GM18867 (cell line): ENCODE results near the gene SCN5A.

Source experiments
- ATAC-seq: cut with Tn5 transposase; IDR thresholded peaks from one replicate; pipeline ENCODE4 v1.9.1; 2021; ENCODE audit warnings: mild to moderate bottlenecking, moderate library complexity; ENCODE audit not compliant: unreplicated experiment

The SCN5A gene

DNA sequence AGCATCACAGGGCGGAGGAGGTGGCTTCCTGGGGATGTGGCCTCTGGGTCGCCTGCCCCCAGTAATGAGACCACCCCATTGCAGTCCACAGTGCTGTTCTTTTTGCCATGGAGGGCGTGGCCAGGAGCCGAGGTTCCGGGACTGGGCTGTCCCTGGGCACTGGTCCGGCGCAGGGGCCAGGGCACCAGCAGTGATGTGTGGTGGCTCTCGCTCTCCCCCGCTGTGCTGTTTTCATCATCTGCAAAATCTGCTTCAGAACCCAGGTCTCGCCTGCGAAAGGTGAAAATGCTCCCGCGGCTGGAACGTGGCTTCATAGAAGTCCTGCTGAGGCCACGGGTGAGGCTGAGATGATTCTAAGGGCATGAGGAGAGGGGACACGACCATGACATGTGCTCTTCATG lies 45.8 kb downstream of the SCN5A start:
- no peak for ATAC-seq

DNA sequence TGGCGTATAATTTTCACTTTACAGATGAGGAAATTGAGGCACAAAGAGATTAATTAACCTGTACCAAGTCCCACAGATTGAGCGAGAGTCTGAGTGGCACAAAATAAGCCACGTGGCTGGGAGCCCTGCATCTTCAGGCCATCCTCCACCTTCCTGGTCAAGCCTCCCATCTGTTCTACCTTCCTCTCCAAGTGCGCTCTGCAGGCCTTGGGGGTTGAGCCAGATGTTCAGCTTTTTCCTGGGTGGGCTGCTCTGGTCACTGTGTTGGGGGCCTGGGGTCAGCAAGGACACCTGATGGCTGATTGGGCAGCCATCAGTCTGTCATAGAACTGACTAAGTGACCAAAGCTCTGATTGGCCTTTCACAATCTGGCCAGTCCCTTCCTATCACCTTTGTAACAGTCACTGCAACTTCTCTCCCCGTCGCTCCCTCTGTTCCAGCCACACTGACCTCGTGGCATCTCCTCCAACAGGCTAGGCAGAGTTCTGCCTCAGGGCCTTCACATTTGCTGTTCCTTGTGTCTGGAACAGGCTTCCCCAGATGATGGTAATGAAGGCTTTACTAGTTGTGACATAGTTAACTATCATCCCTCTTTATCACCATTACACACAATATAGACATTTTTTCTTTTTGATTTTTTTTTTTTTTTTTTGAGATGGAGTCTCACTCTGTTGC lies 46.8 kb downstream of the SCN5A start:
- no peak for ATAC-seq

DNA sequence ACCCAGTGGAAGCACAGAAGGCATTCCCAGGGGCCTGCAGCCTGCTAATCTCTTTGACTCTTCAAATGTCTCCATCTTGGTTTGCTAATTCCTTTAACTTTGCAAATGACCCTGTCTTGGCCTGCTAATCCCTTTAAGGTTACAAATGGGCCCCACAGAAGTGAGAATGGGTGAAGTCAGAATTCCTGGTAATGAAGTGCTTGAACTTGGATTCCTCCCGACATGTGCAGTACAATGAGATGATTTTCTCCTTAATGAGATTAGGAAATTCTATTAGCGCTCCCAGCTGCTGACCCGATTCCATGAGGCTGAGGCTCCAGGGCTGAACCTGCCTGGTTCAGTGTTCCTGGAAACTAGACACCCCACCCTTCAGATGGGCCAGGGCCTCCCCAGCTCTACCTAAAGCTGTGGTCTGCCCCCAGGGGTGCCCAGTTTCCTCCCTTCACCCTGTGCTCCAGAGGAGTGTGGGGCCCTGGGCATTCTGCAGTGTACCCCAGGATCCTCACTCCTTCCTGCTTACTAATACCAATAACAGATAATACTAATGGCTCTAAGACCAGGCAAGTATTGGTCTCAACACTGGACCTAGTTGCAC lies 47.4 kb downstream of the SCN5A start:
- no peak for ATAC-seq

DNA sequence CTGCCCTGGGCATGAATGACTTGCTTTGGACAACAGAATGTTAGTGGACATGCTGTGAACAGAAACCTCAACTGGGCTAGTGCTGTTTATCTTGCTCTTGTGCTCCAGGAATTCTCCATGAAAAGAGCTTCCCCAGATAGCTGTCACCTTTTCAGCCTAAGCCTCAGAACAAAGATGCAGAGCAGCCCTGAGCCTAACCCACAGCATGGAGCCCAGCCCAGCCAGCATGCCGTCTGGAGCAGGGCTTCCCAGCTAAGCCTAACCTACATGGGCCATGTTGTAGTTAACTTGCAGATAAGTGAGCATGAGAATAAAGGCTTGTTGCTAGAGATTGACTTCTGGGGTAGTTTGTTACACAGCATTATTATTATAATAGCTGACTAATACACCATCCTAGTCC lies 48.9 kb downstream of the SCN5A start:
- no peak for ATAC-seq

DNA sequence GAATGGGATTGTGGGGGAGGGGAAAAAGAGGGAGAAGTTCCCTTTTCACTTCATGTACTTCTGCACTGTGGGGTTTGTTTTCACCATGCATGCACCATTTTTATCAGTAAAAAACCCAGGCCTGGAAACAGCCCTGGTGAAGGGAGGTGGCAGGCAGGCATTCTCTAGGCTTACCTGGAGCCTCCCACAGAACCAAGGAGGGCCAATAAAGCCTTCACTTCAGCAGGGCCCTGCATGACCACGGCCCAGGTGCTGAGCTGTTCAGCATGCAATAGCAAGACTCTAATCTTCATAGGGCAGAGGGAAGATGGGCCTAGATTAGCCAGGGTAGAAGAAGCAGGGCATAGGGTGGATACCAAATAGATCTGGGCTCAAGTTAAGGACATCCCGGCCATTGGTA lies 49.6 kb downstream of the SCN5A start:
- no peak for ATAC-seq

DNA sequence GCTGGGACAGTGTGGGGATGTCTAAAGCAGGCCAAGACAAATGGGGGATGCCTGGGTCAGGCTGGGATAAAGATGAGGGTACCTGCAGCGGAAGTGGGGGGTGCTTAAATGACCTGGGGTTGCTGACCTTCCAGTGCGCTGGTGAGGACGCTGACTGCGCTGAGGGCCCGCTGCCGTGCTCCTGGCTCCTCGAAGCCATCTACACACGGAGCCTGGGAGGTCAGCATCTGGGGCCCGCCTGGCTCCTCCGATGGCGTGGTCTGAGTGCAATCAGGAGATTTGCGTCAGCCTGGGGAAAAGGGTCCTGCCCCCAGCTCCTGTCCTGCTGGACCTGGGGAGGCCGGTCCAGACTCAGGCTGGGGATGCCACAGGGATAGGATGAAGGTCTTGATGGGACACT lies 50.7 kb downstream of the SCN5A start:
- ATAC-seq, result no peak

DNA sequence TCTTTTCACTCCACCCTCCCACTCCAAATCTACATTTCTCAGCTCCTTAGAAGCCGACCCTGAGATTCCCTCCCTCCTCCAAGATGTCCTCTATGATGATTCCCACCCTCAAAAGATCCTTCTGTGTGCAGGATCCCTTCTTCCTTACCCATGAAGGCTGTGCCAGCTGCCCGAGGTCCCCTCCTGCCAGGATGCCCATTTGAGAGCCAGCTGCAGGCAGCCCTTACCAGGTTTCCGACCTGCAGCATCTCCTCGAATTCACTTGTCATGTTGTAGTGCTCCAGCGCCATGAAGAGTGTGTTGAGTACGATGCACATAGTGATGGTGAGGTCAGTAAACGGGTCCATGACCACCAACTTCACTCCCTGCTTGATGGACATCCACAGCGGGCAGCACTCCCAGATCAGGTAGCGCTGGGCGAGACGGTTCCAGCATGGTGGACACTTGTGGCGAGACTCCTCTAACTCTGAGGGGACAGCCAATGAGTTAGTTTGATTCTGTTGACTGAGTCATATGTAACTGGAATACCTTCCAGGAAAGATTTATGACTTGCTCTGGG lies 51.9 kb downstream of the SCN5A start:
- no peak for ATAC-seq

DNA sequence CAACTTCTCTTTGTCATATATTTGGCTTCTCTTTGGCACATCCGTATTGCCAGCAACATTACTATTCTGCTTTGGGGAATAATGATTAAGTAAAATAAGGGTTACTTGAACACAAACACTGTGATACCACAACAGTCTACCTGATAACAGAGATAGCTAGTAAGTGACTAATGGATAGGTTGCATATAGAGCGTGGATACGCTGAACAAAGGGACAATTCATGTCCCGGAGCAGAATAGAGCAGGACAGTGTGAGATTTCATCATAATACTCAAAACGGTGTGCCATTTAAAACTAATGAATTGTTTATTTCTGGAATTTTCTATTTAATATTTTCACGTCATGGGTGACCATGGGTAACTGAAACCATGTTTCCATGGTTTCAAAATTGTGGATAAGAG lies 54.1 kb downstream of the SCN5A start:
- ATAC-seq, result no peak

DNA sequence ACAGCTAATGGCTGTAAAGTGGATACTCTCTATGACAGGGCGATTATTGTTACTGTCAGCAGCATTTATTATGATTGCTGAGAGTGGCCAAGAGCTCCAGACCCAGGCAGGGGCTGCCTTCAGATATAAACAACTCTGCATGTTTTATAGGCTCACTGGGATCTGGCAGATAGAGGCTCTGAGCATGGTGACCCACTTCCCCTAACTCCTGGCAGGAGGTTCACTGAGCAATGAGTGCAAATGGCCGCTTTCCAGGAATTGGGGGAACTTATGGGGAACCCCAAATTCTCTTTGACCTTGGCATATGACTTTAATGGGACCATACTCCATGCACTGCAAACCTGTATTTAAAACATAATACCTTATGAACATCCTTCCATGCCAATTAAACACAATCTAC lies 59.0 kb downstream of the SCN5A start:
- no peak for ATAC-seq

DNA sequence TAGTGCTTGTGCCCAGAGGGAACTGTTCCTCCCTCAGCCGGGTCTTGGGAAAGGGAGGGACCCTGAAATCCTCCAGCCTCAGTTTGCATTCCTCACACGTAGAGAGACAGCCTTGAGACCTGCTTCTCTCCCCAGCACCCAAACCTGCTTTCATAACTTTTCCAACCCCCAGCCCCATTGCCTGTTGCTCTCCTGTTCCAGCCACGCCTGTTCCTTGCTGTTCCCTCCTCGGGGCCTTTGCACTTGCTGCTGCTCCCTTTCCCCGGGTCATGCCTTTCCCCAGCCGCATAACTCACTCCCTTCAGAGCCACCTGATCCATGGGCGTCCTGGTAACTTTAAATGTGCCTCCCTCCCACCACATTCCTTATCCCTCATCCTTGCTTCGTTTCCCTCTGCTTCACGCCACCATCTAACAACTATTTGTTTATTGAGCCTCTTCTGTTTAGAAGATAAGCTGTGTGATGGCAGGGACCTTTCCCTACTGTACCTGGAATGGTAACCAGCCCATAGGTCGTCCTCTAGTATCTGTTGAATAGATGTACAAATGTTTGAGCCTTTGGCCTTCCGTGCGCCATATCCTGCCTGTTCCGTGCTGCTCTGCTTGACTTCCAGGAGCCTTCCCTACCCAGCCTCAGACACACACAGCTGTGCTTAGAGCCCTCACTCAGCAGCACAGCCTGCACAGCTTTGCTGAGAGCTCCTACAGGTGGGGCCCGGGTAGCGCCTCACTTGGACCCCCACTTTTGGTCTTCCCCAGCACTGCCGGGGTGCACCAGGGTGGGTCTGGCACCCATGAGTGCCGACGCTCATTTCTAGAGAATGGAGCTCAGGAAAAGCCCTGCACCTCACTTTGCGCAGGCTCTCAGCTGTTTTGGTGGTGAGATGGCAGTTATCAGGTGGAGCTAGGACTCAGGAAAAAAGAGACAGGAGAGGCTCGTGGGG lies 60.2 kb downstream of the SCN5A start:
- ATAC-seq, result no peak

DNA sequence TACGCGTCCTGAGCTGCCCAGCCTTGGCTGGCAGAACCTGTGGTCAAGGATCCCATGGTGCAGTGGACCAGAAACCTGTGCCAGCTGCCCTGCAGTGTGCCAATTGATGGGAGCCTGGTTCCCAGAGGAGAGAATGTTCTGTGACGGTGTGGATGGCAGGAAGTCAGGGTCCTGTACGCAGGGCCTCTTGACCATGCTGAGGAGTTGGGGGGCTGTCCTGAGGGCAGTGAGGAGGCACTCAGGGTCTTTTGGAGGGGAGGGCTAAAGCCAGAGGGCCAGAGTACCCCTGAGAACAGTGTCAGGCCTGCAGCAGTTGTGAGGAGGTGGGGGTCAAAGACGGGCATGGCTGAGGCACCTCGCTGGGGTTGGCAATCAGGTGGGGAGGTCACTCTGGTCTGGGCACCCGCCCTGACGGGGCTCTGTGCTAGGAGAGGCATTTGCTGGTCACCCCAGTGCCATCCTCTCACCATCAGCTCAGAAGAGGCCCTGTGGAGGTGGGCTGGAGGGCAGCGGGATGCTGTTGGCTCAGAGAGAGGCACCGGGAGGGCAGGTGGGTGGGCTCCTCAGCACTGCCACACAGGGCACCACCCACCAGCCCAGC lies 61.0 kb downstream of the SCN5A start:
- ATAC-seq, result no peak

DNA sequence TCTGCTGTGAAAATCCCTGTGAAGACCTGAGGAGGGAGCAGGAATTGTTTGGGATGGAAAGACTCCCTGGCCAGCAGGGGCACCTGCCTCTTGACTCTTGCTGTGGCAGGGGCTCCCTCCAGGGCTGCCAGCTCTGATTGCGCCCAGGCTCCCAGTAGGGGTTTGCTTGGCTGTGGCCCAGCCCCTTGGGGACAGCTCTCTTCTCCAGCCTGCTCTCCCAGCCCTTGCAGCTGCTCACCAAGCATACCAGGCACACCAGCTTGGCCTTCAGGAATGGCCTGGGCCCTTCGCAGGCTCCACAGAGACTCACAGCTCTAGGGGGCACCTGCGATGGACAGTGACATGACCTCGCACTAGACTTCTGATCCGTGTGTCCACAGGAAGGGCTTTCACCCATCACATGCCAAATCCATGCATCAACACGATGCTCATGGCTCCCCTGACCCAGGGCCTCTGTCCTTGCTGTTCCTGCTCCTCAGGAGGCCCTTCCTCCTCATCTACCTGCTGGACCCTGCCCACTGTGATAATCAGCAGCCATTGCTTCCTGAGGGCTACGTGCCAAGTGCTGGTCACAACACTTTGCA lies 61.8 kb downstream of the SCN5A start:
- ATAC-seq, result no peak

DNA sequence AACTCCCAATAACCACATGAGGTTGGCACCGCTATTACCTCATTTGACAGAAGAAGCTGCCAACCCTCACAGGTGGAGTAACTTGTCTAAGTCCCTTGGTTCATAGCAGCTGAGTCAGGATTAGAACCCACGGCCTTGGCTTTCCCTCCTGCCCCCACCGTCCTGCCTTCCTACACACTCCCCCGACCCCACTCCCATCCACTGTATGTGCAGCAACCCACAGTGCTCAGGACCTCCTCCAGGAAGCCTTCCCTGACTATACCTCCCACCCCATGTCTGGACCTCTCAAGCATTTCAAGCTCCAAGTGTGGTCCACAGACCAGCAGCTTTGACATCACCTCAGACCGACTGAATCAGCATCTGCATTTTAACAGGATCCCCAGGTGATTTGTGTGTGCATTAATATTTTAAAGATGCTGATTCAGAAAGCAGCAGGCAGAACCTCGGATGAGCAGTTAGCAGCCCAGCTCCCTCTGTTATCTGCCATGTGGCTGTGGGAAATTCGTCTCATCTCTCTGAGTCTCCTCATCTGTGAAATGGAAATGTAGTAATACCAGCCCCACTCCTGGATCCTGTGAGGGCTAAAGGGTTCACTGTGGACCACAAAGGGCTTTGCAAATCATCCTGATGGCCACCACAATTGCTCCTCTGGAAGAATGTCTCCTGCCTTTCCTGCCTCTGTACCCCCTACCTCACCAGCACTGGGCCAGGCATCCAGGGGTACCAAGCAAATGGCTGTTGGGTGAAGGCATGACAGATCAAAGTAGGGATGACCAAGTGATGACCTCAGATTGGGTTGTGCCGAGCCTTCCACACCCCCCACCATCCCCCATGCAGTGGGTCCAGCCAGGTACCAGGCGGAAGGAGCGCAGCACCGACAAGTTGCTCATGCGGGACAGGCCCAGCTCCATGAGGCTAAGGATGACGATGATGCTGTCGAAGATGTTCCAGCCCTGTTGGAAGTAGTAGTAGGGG lies 62.7 kb downstream of the SCN5A start:
- ATAC-seq, result no peak

DNA sequence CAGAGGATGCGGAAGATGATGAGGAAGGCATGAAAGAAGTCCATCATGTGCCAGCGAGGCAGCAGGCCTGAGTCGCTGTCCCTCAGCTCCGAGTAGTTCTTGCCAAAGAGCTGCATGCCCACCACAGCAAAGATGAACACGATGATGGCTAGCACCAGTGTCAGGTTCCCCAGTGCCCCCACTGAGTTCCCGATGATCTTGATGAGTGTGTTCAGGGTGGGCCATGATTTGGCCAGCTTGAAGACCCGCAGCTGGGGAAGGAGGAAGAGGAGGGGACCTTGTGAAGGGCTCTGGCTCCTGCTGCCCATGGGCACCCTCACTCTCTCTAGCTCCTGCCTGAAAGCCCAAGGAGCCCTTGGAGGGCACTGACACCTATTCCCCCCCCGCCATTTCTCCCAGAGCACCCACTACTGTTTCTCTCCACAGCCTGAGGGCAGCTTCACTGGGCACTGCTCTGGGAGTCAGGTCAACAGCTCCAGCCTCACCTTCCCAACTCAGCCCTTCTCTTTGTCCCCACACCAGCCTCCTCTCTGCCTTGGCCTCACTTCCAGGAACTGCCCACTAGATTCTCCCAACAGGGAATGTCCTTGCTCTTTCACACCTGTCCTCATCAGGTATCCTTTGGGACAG lies 63.6 kb downstream of the SCN5A start:
- ATAC-seq, result no peak

DNA sequence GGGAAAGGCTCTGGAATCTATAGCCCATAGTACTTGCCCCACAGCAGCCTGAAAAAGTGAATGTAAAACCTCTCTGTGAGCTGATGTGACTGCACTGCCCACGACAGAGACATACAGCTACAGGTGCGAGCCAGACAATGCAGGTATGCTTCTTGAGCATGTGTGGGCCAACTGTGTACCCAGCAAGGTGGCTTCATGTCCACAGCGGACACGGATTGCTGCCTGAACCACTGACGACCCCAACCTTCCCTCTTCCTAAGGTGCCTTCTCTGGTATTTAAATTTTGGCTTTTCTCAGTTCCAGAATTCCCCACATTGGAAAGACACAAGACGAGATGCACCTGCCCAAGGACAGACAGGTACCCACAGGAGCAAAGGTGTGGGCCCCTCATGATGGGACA lies 65.8 kb downstream of the SCN5A start:
- no peak for ATAC-seq

DNA sequence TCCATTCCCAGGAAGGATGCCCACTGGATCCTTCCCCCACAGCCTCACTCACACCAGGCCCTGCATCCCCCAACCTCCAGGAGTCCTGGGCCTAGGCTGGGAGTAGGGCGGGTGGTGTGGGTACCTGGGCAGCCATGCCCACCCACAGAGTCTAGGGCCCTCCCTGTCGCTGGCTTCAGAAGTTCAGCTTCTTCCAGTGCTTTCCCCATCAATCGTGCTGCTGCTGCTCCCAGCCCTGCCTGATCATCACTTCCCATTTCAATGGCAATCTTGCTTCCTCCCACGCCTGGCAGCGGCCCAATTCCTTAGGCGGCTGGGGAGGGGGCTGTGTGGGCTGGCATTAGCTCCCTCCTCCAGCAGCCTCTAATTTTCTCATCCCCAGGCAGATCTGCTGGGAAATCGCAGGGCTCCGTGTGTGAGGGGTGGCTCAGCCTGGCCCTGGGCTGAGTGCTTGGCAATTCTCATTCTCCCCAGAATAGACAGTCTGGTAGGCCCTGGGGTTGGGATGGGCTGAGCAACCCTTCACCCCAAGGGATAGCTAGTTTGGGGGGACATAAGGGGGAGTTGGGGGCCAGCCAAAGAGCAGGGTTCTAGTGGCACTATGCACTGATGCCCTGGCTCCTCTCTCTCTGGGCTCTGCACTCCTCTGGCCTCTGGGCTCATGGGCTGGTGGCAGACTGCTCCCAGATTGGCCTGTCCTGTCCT lies 66.4 kb downstream of the SCN5A start:
- ATAC-seq, result no peak

DNA sequence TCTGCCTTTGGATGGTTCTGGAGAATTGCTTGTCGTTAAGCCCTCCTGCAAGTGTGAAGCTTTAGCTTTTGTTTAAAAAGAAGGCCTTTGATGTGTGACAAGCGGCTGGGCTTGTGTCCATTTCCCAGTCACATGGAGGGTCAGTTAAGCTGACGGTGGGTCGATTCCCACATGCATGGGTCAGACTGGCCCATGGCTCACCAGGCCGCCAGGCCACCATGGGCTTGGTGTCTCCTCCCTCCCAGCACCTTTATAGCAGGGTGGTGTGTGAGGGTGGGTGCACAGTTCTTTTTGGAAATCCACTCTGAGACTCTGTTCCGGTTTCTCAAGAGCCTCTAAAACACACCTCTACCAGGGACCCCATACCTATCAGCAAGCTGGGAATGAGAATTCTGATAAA lies 67.2 kb downstream of the SCN5A start:
- no peak for ATAC-seq

DNA sequence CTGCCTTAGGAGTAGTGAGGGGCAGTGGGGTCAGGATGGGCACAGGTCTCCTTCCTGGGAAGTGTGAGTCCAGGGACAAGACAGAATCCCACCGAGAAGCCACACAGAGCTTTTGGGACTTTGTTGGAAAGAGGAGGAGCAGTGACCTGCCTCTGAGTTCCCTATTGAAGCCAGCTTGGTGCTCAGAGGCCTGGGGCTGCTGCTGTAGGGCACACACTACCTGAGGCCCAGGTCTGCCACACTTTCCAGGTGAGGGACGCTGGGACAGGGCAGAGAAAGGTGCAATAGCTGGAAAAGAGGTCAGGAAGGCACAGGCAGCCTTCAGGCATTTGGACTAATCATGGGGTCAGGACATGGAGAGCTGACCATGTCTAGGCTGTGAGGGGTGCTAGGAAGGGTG lies 67.7 kb downstream of the SCN5A start:
- ATAC-seq, result no peak
